SK-N-SH (cell line): ENCODE data around the gene RBM10. TPM values are rescaled to one million over a fixed set of nuclear protein-coding genes. Genes with fewer than 3 reads are reported as not detected.

Source experiments
- CTCF ChIA-PET: fragments of 300-600, 350-600 bp; formaldehyde crosslinking; extraction: SDS; loops from one replicate; lab custom pipeline; 2021; lab: Yijun Ruan, JAX
- POLR2A ChIA-PET: fragments of 350-600 bp; sonication (Branson Sonifier 250); formaldehyde crosslinking; extraction: SDS; loops from one replicate; lab custom pipeline; 2020; ENCODE audit warnings: antibody characterized with exemption, inconsistent platforms; lab: Yijun Ruan, JAX
- DNase-seq: peaks from one replicate; pipeline ENCODE4 v3.0.0; 2012
- H2AFZ ChIP-seq: fragments of 200-600 bp; sonication (generic); 2 replicates; pipeline ENCODE4 v1.8.1; 2016; ENCODE audit warnings: antibody characterized with exemption, mild to moderate bottlenecking, low read depth
- H3F3A ChIP-seq: fragments of 200-600 bp; sonication (generic); replicated peaks from 2 replicates; pipeline ENCODE3; 2016; ENCODE audit warnings: antibody characterized with exemption, mild to moderate bottlenecking; ENCODE audit not compliant: insufficient read depth
- H3K27ac ChIP-seq, 2 experiments: fragments of 200-500 bp in 1 of 2; fragments of 200-600 bp in 1 of 2; sonication (Bioruptor generic) in 1 of 2; sonication (generic), shearing (Covaris generic) in 1 of 2; 2 replicates each; pipeline versions ENCODE4 v1.5.1 to v1.6.1; 2014 to 2016; ENCODE audit warnings: low read depth in 2 of 2, inconsistent platforms in 1 of 2, low read length in 1 of 2, mild to moderate bottlenecking in 1 of 2, mixed read lengths in 1 of 2
- H3K27me3 ChIP-seq: fragments of 200-600 bp; sonication (generic), shearing (Covaris generic); 2 replicates; pipeline ENCODE4 v1.6.1; 2016; ENCODE audit warnings: mixed run types; ENCODE audit not compliant: insufficient read depth
- H3K36me3 ChIP-seq, 2 experiments: fragments of 200-500 bp in 1 of 2; fragments of 200-600 bp in 1 of 2; sonication (Bioruptor generic) in 1 of 2; sonication (generic) in 1 of 2; replicated peaks in 1 of 2; 2 replicates each; pipeline versions ENCODE3 to v1.5.1; 2014 to 2016; ENCODE audit warnings: low read length in 1 of 2, mild to moderate bottlenecking in 1 of 2; ENCODE audit not compliant: insufficient read depth in 2 of 2, control insufficient read depth in 1 of 2
- H3K4me1 ChIP-seq, 2 experiments: fragments of 200-500 bp in 1 of 2; fragments of 200-600 bp in 1 of 2; sonication (Bioruptor generic) in 1 of 2; sonication (generic), shearing (Covaris generic) in 1 of 2; 2 replicates each; pipeline versions ENCODE4 v1.5.1 to v1.6.1; 2014 to 2016; ENCODE audit warnings: low read depth in 1 of 2, low read length in 1 of 2, mixed run types in 1 of 2; ENCODE audit not compliant: insufficient read depth in 2 of 2, control insufficient read depth in 1 of 2
- H3K4me2 ChIP-seq: fragments of 200-600 bp; sonication (generic), shearing (Covaris generic); 2 replicates; pipeline ENCODE4 v1.6.1; 2017; ENCODE audit warnings: mixed run types
- H3K4me3 ChIP-seq, 2 experiments: fragments of 200-500 bp in 1 of 2; fragments of 200-600 bp in 1 of 2; sonication (Bioruptor generic) in 1 of 2; sonication (generic), shearing (Covaris generic) in 1 of 2; 2 replicates each; pipeline versions ENCODE4 v1.5.1 to v1.8.1; 2014 to 2016; ENCODE audit warnings: low read depth in 2 of 2, inconsistent platforms in 1 of 2, low read length in 1 of 2, mild to moderate bottlenecking in 1 of 2, mixed read lengths in 1 of 2, moderate library complexity in 1 of 2
- H3K79me2 ChIP-seq: fragments of 200-600 bp; sonication (generic); 2 replicates; pipeline ENCODE4 v1.8.1; 2017; ENCODE audit warnings: mild to moderate bottlenecking; ENCODE audit not compliant: insufficient read depth
- H3K9ac ChIP-seq: fragments of 200-600 bp; sonication (generic); 2 replicates; pipeline ENCODE4 v1.6.1; 2017; ENCODE audit warnings: mixed run types
- H3K9me2 ChIP-seq: fragments of 200-600 bp; sonication (generic); 2 replicates; pipeline ENCODE4 v1.6.1; 2017; ENCODE audit warnings: mixed run types
- H3K9me3 ChIP-seq: fragments of 200-600 bp; sonication (generic); 2 replicates; pipeline ENCODE4 v1.6.1; 2017; ENCODE audit warnings: mixed run types, mild to moderate bottlenecking, moderate library complexity
- H4K20me1 ChIP-seq: fragments of 200-600 bp; sonication (generic); 2 replicates; pipeline ENCODE4 v1.6.1; 2017; ENCODE audit warnings: mild to moderate bottlenecking, mixed run types; ENCODE audit not compliant: insufficient read depth
- CHD2 ChIP-seq: fragments of 150-350 bp; IDR thresholded peaks from 2 replicates; pipeline ENCODE4 v1.6.1; 2018; ENCODE audit warnings: low read length; ENCODE audit not compliant: partially characterized antibody
- CTCF ChIP-seq: fragments of 200-600 bp; sonication (generic); IDR thresholded peaks from 2 replicates; pipeline ENCODE4 v1.6.1; 2017; ENCODE audit warnings: antibody characterized with exemption, mild to moderate bottlenecking, moderate library complexity
- EZH2phosphoT487 ChIP-seq: fragments of 200-600 bp; sonication (generic); IDR thresholded peaks from 2 replicates; pipeline ENCODE4 v1.6.1; 2017; ENCODE audit warnings: low read depth, mixed run types, mild to moderate bottlenecking, antibody characterized with exemption, moderate library complexity, borderline replicate concordance
- FOSL2 ChIP-seq: IDR thresholded peaks from 2 replicates; pipeline ENCODE4 v1.4.0; 2012; ENCODE audit warnings: low read depth, mild to moderate bottlenecking, moderate library complexity, borderline replicate concordance
- FOXM1 ChIP-seq: IDR thresholded peaks from 2 replicates; pipeline ENCODE4 v1.4.0; 2012; ENCODE audit warnings: low read depth, mild to moderate bottlenecking
- MEF2A ChIP-seq: IDR thresholded peaks from 2 replicates; pipeline ENCODE4 v1.4.0; 2012; ENCODE audit warnings: low read depth, borderline replicate concordance
- MXI1 ChIP-seq: IDR thresholded peaks from 2 replicates; pipeline ENCODE4 v1.6.1; 2012; ENCODE audit warnings: mild to moderate bottlenecking, low read depth, low read length, improper control_type of control experiment
- NRF1 ChIP-seq: IDR thresholded peaks from 2 replicates; pipeline ENCODE4 v1.6.1; 2012; ENCODE audit warnings: low read depth, mild to moderate bottlenecking, low read length
- POLR2AphosphoS5 ChIP-seq: IDR thresholded peaks from 2 replicates; pipeline ENCODE4 v1.6.1; 2012; ENCODE audit warnings: low read depth, low read length
- RAD21 ChIP-seq: IDR thresholded peaks from 2 replicates; pipeline ENCODE4 v1.6.1; 2012; ENCODE audit warnings: mild to moderate bottlenecking, low read length
- TAF1 ChIP-seq: IDR thresholded peaks from 2 replicates; pipeline ENCODE4 v1.6.1; 2012; ENCODE audit warnings: low read depth, mild to moderate bottlenecking, low read length, moderate library complexity, borderline replicate concordance
- TCF12 ChIP-seq: IDR thresholded peaks from 2 replicates; pipeline ENCODE4 v1.4.0; 2012
- WGBS: methylation state at CpG from one replicate; pipeline ENCODE4 v1.1.6; 2017; ENCODE audit warnings: low lambda C conversion rate; 5-methylcytosine and 5-hydroxymethylcytosine counted together
- polyA plus RNA-seq, 3 experiments: library from polyadenylated mRNA; depleted of rRNA; stranded (reverse); fragments of >200 nt; gene quantifications; 2 replicates each; pipeline ENCODE4 v1.2.3, GENCODE V29; 2012
- TF ChIP-seq, protein P1 (sequence below): IDR thresholded peaks from 2 replicates; pipeline ENCODE4 v1.4.0; 2012; ENCODE audit warnings: low read depth, borderline replicate concordance

The RBM10 gene
- polyA plus RNA-seq, 1 of the 3 experiments (the other 2 are of a cell fraction), result 34.4 TPM

DNA sequence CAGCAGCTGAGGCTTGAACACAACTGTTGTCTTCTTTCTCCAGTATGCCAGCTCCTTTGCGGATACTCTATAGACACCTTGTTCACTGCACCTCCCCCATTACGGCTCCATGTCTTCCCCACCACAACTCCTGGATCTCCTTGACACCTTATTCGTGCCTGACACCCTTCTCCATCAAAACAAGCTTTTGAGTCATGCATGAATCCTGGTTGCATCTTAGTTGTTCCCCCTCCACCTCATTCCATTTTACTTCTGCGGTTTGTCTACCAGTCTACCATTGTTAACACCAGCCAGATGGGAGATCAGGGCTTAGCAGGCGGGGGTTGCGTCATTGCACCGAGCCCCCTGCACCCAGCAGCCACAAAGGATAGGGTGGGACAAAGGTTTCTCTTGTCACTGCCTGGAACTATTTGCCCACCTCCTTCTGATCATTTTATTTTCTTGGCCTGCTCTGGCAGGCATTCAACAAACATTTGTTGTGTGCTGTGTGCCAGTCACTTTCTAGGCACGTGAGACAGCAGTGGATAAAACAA is 71.4 kb downstream of the RBM10 start:
- 81% methylated on average over 8 of the region's 8 CpGs for WGBS
- H3K36me3 ChIP-seq, result peaks cover 26 to 46% of the 10 kb centered on the region in 2 experiments
- H3K9me3 ChIP-seq, result no peaks in the 10 kb centered on the region
- no peak overlapping the region for H2AFZ ChIP-seq
- H4K20me1 ChIP-seq, result peaks cover 35% of the 10 kb centered on the region
- H3K9ac ChIP-seq, result peak overlapping the region; percentile 65; the same call in 1 of the 2 replicates
- no peaks in the 10 kb centered on the region for H3K9me2 ChIP-seq
- H3K4me1 ChIP-seq, result peaks cover 7 to 30% of the 10 kb centered on the region in 2 experiments; a peak in 3 of 4 replicates
- peak overlapping the region; percentile 65; the same call in 1 of the 2 replicates for H3K4me2 ChIP-seq
- no peaks in the 10 kb centered on the region for H3K27me3 ChIP-seq
- TF ChIP-seq EZH2phosphoT487 (no peak), FOXM1 (no peak), TCF12 (no peak), RAD21 (no peak), CTCF (no peak), FOSL2 (no peak), MEF2A (no peak), POLR2AphosphoS5 (no peak), TAF1 (no peak), MXI1 (no peak), NRF1 (no peak), CHD2 (no peak)
- TF ChIP-seq, protein P1, sequence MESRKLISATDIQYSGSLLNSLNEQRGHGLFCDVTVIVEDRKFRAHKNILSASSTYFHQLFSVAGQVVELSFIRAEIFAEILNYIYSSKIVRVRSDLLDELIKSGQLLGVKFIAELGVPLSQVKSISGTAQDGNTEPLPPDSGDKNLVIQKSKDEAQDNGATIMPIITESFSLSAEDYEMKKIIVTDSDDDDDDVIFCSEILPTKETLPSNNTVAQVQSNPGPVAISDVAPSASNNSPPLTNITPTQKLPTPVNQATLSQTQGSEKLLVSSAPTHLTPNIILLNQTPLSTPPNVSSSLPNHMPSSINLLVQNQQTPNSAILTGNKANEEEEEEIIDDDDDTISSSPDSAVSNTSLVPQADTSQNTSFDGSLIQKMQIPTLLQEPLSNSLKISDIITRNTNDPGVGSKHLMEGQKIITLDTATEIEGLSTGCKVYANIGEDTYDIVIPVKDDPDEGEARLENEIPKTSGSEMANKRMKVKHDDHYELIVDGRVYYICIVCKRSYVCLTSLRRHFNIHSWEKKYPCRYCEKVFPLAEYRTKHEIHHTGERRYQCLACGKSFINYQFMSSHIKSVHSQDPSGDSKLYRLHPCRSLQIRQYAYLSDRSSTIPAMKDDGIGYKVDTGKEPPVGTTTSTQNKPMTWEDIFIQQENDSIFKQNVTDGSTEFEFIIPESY, result no peak
- TF ChIP-seq, all 33 proteins: peak for 0
- H3K27ac ChIP-seq, result peak overlapping the region; percentile 84 to 90
- peaks cover 24% of the 10 kb centered on the region for H3F3A ChIP-seq
- H3K79me2 ChIP-seq, result peaks cover 32% of the 10 kb centered on the region
- ChIA-PET POLR2A (no interaction called here), CTCF (interaction anchor here (2.0 kb wide), 1 partner anchor 306 kb away, joined by 8 read pairs; no protein-coding TSS in a partner anchor)
- no peak overlapping the region for H3K4me3 ChIP-seq
- no peak for DNase-seq
